ENCODE measurements around the gene GCN1. TPM values are rescaled to one million over a fixed set of nuclear protein-coding genes. Genes with fewer than 3 reads are reported as not detected.
"Not testable (repeated sequence)": the region's sequence is repeated elsewhere in the genome, so short reads cannot be mapped to it uniquely, and the experiment has no call there.

The GCN1 gene
- total and polyA plus RNA-seq, 2 donors (not counting 1 experiment from before 2014, with no cell fraction given) = 30.8 to 93.1 TPM

- H3K27me3 ChIP-seq (ENCODE audit: control insufficient read depth, insufficient read depth, low read length) = no peaks in the 10 kb centered on the region
Measured at GRCh38 chr12:120207227-120207626, 12.7 kb upstream of the GCN1 start.

GRCh38 chr12:120206781-120207180 lies 12.3 kb upstream of the GCN1 start:
- peaks cover 11% of the 10 kb centered on the region for H3K36me3 ChIP-seq (ENCODE audit: control insufficient read depth, insufficient read depth, low read length)
- not testable (repeated sequence) for H3K4me2 ChIP-seq (ENCODE audit: extremely low read depth, insufficient read depth, low read length); H3K9ac ChIP-seq (ENCODE audit: insufficient read depth, low read length); H3K4me1 ChIP-seq (ENCODE audit: control insufficient read depth, extremely low read depth, insufficient read depth, low read length); H4K20me1 ChIP-seq (ENCODE audit: control insufficient read depth, extremely low read depth, insufficient read depth, low read length); H3K27me3 ChIP-seq (ENCODE audit: control insufficient read depth, insufficient read depth, low read length); H3K27ac ChIP-seq (ENCODE audit: insufficient read depth, low read length); H3K79me2 ChIP-seq (ENCODE audit: control insufficient read depth, insufficient read depth, low read length); DNase-seq (ENCODE audit: low read depth in 2 of 2); H3K9me3 ChIP-seq (ENCODE audit: control insufficient read depth, insufficient read depth, low read depth, low read length); H2AFZ ChIP-seq (ENCODE audit: low read length); H3K4me3 ChIP-seq (replicated peaks in 1 of 4; ENCODE audit: control extremely low read depth in 1 of 4, insufficient read depth in 1 of 4, low read depth in 3 of 4, low read length in 4 of 4)

More at GRCh38 chr12:120207227-120207626, 12.7 kb upstream of the GCN1 start:
- no peak for DNase-seq (ENCODE audit: low read depth in 2 of 2)
- no peak overlapping the region for H3K9ac ChIP-seq (ENCODE audit: insufficient read depth, low read length)
- H3K27ac ChIP-seq (ENCODE audit: insufficient read depth, low read length) = no peak overlapping the region
- no peak overlapping the region for H3K4me2 ChIP-seq (ENCODE audit: extremely low read depth, insufficient read depth, low read length)
- no peak overlapping the region for H3K4me3 ChIP-seq (replicated peaks in 1 of 4; ENCODE audit: control extremely low read depth in 1 of 4, insufficient read depth in 1 of 4, low read depth in 3 of 4, low read length in 4 of 4)
- H4K20me1 ChIP-seq (ENCODE audit: control insufficient read depth, extremely low read depth, insufficient read depth, low read length) = no peaks in the 10 kb centered on the region
- no peaks in the 10 kb centered on the region for H3K79me2 ChIP-seq (ENCODE audit: control insufficient read depth, insufficient read depth, low read length)
- no peak overlapping the region for H2AFZ ChIP-seq (ENCODE audit: low read length)
- H3K36me3 ChIP-seq (ENCODE audit: control insufficient read depth, insufficient read depth, low read length) = peaks cover 14% of the 10 kb centered on the region
- TF ChIP-seq CTCF (conservative IDR thresholded peaks at IDR 0.05 in 1 of 2, IDR thresholded peaks at IDR 0.05 in 1 of 2; ENCODE audit: low read depth in 1 of 2, low read length in 2 of 2) (no peak), EZH2 (IDR thresholded peaks at IDR 0.05; ENCODE audit: low read length, missing control alignments) (no peak)
- H3K4me1 ChIP-seq (ENCODE audit: control insufficient read depth, extremely low read depth, insufficient read depth, low read length) = no peaks in the 10 kb centered on the region
- H3K9me3 ChIP-seq (ENCODE audit: control insufficient read depth, insufficient read depth, low read depth, low read length) = no peaks in the 10 kb centered on the region

- no peak overlapping the region for H3K4me2 ChIP-seq (ENCODE audit: extremely low read depth, insufficient read depth, low read length)
- no peak overlapping the region for H3K9ac ChIP-seq (ENCODE audit: insufficient read depth, low read length)
- no peak for DNase-seq (ENCODE audit: low read depth in 2 of 2)
- no peak for TF ChIP-seq CTCF (conservative IDR thresholded peaks at IDR 0.05 in 1 of 2, IDR thresholded peaks at IDR 0.05 in 1 of 2; ENCODE audit: low read depth in 1 of 2, low read length in 2 of 2)
- no peak for TF ChIP-seq EZH2 (IDR thresholded peaks at IDR 0.05; ENCODE audit: low read length, missing control alignments)
- H2AFZ ChIP-seq (ENCODE audit: low read length) = no peak overlapping the region
- no peaks in the 10 kb centered on the region for H3K79me2 ChIP-seq (ENCODE audit: control insufficient read depth, insufficient read depth, low read length)
- H3K36me3 ChIP-seq (ENCODE audit: control insufficient read depth, insufficient read depth, low read length) = peaks cover 9% of the 10 kb centered on the region
- no peaks in the 10 kb centered on the region for H4K20me1 ChIP-seq (ENCODE audit: control insufficient read depth, extremely low read depth, insufficient read depth, low read length)
- no peaks in the 10 kb centered on the region for H3K9me3 ChIP-seq (ENCODE audit: control insufficient read depth, insufficient read depth, low read depth, low read length)
- no peak overlapping the region for H3K4me3 ChIP-seq (replicated peaks in 1 of 4; ENCODE audit: control extremely low read depth in 1 of 4, insufficient read depth in 1 of 4, low read depth in 3 of 4, low read length in 4 of 4)
- H3K27me3 ChIP-seq (ENCODE audit: control insufficient read depth, insufficient read depth, low read length) = no peaks in the 10 kb centered on the region
- H3K27ac ChIP-seq (ENCODE audit: insufficient read depth, low read length) = no peak overlapping the region
- H3K4me1 ChIP-seq (ENCODE audit: control insufficient read depth, extremely low read depth, insufficient read depth, low read length) = no peaks in the 10 kb centered on the region
Measured at GRCh38 chr12:120206228-120206627, 11.7 kb upstream of the GCN1 start.
